NOMO-1 (cell line): ENCODE results near the gene FCMR.
A peak's percentile ranks its signal among the peaks of the same experiment; 100 is the strongest.

ENCODE experiments used
- DNase-seq, 2 experiments: peaks; one replicate each; lab custom pipeline; 2025; ENCODE audit not compliant: unreplicated experiment in 2 of 2; lab: John Stamatoyannopoulos, UW

The FCMR gene, protein sequence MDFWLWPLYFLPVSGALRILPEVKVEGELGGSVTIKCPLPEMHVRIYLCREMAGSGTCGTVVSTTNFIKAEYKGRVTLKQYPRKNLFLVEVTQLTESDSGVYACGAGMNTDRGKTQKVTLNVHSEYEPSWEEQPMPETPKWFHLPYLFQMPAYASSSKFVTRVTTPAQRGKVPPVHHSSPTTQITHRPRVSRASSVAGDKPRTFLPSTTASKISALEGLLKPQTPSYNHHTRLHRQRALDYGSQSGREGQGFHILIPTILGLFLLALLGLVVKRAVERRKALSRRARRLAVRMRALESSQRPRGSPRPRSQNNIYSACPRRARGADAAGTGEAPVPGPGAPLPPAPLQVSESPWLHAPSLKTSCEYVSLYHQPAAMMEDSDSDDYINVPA

GRCh38 chr1:206921772-206922265 lies at the start of gene FCMR:
TSS of gene FCMR (minus strand) at chr1:206921941. CDS start at chr1:206921854, 87 bp downstream.
- peak; percentile 80 to 92 for DNase-seq

- DNase-seq: peak; percentile 78 to 90
These were observed 49.4 kb upstream of the FCMR start for GRCh38 chr1:206971029-206971655.

GRCh38 chr1:206970446-206970845 lies 48.7 kb upstream of the FCMR start, which contains the start of gene FCAMR:
TSS of gene FCAMR (minus strand) at chr1:206970460. CDS start at chr1:206970125, 335 bp downstream.
- peak in 1 of 2 experiments; percentile 23 for DNase-seq

GRCh38 chr1:206969090-206969489 lies 47.3 kb upstream of the FCMR start:
- no peak for DNase-seq

DNA sequence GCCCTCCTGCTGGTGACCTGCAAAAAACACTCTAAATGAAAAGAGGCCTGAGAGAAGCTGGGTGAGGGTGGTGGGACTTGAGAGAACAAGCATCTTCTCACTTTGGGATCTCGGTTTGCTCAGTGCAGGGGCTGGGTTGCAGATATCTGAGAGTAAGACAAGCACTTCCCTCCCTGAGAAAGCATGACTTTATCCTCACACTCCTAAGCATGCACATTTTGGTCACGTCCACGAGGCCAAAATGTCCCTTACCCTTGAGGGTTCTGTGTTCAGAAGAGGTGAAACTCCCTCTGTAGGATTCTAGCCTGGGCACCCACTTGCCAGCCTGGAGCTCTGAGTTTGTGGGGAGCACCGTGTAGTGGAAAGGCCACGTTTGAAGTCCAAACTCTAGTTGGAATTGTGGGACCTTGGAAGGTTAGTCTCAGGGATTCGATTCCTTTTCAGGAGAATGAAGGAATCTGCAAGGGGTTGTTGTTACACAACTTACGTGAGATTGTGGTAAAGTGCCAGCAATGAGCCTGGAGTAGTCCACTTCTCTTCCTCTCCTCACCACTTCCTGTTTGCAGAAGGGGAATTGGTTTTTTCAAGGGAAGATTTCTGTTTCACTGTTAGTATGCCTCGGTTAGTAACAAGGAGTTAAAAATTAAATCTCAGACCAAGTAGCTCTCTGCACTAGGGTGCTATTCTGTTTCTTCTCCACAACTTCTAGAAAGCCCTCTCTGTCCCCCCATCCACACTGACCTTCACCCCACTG lies 45.5 kb upstream of the FCMR start:
- DNase-seq: peak; percentile 66 to 87

DNA sequence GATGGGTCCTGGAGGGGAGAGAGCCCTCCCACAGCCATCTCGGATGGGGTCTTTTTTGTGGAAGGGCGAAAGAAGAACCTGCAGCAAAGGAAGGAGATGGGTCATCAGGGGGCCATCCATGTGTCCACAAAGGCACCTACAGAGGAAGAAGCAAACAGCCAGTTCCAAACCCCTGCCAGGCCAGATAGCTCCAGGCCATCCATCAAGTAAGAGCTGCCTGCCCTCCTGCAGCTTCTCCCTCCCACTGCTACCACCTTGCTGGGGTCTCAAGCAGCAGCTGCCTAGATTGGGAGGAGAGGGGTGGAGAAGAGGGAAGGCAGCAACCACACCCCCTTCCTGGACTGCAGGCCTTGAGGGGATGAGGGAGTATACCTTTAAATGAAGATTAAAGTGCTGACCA lies 44.0 kb upstream of the FCMR start:
- no peak for DNase-seq

GRCh38 chr1:206963740-206964139 lies 42.0 kb upstream of the FCMR start:
- no peak for DNase-seq

- DNase-seq: no peak
These were observed 41.5 kb upstream of the FCMR start for GRCh38 chr1:206963119-206963712.

- peak; percentile 56 to 74 for DNase-seq
These were observed 40.5 kb upstream of the FCMR start for GRCh38 chr1:206962272-206962671.

DNA sequence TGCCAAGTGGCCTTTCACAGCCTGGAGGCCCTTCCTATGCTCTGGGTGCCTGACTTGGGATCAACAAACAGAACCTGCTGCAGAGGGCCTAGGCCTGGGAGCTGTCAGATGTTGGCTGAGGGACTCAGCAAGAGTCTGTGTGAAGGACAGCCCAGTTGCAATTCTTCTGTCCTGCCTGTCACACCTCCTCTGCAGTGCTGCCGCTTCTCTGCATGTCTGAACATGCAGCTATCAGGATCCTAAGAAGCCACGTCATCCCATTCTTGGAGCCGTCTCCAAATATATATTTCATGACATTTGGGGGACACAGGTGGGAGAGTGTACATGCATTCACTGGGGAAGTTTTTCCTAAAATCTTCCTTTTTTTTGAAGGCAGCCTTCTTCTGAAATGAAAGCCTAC lies 39.9 kb upstream of the FCMR start:
- no peak for DNase-seq

DNA sequence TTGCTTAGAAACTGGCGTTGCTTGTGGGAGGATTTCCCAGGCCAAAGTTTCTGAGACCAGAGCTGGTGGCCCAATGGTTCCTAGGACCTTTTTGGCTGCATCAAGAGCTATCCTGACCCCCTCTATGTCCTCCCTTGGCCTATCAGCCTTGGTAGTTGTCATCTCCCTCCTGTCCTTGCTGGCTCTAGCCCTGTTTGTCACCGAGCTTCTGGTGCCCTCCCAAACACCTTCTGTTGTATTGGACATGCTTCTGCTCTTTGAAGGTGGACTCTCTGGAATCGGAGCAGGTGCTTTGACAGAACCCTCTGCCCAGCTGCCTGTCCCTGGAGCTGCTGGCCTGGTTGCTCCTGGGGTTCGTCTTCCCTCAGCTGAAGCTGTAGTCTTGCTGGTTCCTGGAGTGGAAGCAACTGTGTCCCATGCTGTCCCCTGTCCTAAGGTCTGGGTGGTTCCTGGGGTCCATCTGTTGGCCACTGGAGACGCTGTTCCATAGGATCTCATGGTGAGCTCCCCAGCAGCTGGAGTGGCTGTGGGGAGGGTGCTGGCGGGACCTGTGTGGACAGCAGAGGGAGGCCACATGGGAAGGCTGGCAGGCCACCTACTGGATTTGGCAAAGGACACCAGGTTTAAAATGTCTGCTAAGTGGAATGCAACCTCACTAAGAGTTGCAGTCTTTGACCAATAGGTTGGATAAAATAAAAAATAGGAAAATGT lies 39.1 kb upstream of the FCMR start:
- no peak for DNase-seq

- no peak for DNase-seq
These were observed 36.4 kb upstream of the FCMR start for GRCh38 chr1:206958144-206958543.

DNA sequence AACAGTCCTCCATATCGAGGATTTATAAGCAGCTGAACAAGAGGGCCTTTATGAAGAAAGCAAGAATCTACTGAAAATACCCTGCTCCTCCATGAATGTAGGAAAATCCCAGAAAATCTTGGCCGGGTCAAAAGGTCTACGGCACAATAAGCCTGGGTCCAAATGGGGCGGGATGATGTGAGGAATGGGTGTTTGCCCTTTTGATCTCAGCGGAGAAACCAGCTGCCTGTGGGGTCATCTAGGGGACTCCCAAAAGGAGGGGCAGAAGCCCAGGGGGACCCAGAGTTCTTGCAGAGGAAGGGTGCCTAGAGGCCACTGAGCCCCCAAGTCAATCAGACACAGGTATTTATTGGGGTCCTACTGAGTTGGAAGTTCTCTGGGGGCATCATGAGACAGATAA lies 35.9 kb upstream of the FCMR start:
- no peak for DNase-seq

DNA sequence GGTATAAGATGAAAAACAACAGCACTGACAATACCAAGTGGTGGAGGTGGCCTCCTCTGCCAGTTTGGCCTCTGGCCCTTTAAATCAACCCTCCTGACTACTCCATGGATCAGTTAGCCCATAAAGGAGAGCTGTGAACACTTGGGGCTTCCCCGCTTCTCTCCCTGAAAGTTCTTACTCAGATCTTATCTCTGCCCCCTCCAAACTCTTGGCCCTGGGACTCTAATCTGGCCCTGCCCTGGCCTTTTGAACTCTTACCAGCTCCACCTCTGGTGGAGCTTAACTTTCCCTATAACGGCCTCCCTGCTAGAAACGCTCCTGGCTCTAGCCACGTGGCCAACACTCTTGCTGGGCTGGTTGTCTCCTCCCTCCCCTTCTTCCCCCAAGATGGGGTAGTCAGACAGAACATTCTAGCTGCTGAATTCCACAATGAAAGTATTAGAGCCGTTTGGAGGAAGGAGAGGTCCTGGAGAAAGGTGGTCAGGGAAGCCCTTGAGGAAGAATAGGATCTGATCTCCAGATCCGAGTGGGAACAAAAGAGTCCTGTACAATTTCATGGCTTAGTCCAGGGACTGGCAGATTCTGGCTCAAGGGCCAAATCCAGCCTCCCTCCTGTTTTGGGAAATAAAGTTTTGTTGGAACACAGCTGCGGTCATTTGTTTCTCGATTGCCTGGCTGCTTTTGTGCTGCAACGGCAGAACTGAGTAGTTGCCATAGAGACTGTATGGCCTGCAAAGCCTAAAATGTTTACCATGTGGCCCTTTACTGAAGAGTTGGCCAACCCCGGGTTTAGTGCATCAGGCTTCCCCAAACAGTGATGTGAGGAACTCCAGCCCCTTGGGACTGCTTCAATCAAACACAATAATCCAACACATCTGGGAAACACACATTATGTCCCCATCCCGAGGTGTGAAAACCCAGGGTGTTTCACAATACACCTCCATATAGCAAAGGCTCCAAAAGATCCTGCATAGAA lies 34.0 kb upstream of the FCMR start:
- DNase-seq: no peak

GRCh38 chr1:206954459-206955342 lies 33.0 kb upstream of the FCMR start:
- DNase-seq: no peak

- no peak for DNase-seq
These were observed 31.9 kb upstream of the FCMR start for GRCh38 chr1:206953626-206954025.

DNA sequence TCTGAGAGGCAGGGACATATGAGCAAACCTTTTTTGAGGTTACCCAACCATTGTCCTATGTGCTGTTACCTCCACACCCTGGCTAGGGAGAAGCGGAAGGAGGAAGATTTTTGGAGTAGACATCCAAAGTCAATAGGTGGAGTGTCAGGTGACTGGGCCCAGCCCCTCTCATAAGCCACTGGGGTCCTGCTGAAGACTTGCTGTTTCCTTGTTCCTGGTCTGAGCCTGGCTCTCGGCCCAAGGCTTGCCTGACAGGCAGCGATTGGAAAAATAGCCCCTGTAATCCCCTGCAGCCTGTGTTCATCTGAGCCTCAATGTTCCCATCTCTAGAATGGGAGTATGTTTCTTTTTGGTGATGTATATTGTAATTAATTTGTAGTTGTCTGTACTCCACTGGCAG lies 31.4 kb upstream of the FCMR start:
- DNase-seq: no peak

GRCh38 chr1:206952171-206952570 lies 30.4 kb upstream of the FCMR start:
- peak; percentile 84 to 96 for DNase-seq
